HCEC 1CT (cell line): ENCODE measurements around the gene ITGBL1.

Experiments used
- DNase-seq: peaks from one replicate; pipeline ENCODE4 v3.0.0-alpha.2; 2017

ITGBL1 gene

GRCh38 chr13:101706651-101707050 is 254.2 kb downstream of the ITGBL1 start:
- peak; percentile 83 for DNase-seq

GRCh38 chr13:101707659-101708058 is 255.2 kb downstream of the ITGBL1 start:
- DNase-seq, result no peak

- no peak for DNase-seq
These were observed 255.6 kb downstream of the ITGBL1 start for GRCh38 chr13:101708115-101708514.

DNA sequence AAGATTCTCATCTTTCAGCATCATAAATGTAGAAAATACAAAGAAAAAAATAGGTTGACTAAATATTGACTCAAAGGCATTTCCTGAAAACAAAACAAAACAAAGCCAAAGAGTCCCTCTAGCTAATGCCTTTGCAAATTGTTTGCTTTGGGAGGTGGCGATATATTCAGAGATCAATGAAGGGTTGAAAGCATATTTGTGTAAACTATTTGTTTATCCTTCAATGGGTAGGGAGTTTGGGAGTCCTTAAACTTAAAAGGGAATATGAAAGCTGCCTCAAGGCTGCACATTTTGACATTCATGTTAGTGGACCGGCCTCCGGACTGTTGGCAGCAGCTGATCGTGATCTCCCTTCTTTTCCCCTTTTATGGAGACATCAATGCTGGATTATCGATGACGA is 257.5 kb downstream of the ITGBL1 start:
- no peak for DNase-seq

DNA sequence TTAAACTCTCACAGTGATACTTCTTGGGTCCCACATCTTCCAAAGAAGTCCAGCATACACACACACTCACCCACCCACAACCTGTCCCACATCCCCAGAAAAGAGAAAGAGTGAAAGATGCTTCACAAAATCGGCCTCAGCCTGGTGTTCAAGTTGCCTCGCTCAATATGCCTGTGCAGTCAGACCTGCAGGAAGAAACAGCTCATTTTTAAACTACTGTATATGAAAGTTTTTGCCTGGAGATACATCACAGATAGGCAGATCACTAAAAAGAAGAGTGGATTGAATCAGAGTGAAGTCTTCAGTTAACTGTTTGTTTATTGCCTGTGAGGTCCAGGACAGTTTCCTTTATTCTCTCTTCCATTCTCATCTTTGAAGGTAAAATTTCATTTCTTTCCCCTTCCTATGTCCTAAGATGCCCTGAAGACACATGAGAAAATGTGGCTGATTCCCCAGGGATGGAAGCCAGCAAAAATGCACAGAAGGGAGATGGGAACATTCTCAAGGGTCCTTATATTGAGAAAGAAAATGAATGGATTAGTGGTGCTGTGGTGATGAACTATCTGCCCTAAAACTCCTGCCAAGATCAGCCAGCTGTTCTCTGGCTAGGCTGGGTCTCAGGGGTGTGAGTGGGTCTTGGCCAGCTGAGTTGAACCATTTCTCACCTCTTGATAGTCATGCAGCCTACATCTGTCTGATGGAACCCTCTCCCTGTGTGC is 259.0 kb downstream of the ITGBL1 start:
- DNase-seq, result no peak

DNA sequence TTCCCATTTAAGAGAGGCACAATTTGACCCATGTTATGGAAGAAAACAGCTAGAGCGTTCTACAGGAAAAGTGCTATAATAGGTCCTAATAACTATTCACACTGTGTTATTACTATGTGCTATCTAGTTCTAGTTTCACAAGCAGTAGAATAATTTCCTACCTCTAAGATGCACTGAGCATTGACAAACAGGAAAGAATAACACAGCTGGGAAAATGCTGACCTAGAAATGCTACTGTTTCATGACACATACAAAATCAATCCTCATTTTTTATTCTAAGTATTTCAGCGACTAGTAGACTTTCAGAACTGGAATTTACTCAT is 259.5 kb downstream of the ITGBL1 start:
- no peak for DNase-seq

DNA sequence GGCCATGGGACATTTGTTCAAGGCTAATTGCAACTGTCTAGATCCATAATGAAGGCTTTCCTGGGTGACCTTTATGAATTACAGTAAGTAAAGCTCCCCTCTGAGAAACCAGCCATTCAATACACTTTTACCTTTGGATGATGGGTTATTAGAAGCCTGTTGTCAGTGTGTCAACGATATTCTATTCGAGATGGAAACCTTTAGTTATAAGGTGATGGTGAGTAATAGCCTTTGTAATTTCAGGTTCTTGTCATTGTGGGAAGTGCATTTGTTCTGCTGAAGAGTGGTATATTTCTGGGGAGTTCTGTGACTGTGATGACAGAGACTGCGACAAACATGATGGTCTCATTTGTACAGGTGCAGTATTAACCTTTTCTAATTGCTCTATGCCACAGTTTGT is 261.7 kb downstream of the ITGBL1 start:
- DNase-seq, result no peak

GRCh38 chr13:101717353-101717752 is 264.9 kb downstream of the ITGBL1 start:
- DNase-seq, result no peak

GRCh38 chr13:101718496-101718895 is 266.0 kb downstream of the ITGBL1 start:
- no peak for DNase-seq

GRCh38 chr13:101726681-101727080 is 274.2 kb downstream of the ITGBL1 start:
- DNase-seq, result no peak

GRCh38 chr13:101727118-101727517 is 274.6 kb downstream of the ITGBL1 start:
- DNase-seq, result no peak

DNA sequence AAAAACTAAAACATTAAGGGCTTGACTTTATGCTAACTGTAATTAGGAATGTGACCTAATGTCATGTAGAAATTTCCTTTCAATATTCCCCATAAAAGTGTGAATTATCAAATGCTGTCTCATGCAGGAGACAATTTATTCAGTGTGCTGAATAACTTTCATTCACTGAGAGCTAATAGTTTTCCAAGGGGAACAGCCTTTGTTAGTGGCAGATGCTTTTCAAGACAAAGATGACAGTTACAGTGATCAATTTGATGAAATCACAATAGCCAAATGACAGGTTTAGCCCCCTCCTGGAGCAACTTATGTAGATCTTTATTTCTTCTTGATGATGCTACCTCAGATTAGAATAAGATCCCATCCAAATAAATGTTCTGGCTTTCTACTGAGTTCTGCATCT is 275.5 kb downstream of the ITGBL1 start:
- no peak for DNase-seq

DNA sequence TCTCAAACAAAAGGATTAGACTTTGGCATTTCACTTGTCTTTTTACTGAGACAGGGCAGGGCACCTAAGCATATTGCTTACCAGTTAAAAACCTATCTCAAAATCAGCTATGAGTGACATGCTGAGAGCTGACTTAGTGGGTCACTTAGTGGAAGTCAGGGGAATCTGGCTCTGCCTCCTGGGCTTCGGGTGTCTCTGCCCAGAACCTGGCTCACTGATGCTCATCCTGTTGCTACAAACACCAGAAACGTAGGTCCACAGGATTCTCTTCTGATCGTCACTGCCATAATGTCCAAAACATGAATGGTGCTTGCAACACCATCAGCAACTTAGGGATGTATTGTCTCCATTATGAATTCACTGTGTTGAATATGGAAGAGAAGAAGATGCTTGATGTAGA is 276.1 kb downstream of the ITGBL1 start:
- DNase-seq, result no peak

DNA sequence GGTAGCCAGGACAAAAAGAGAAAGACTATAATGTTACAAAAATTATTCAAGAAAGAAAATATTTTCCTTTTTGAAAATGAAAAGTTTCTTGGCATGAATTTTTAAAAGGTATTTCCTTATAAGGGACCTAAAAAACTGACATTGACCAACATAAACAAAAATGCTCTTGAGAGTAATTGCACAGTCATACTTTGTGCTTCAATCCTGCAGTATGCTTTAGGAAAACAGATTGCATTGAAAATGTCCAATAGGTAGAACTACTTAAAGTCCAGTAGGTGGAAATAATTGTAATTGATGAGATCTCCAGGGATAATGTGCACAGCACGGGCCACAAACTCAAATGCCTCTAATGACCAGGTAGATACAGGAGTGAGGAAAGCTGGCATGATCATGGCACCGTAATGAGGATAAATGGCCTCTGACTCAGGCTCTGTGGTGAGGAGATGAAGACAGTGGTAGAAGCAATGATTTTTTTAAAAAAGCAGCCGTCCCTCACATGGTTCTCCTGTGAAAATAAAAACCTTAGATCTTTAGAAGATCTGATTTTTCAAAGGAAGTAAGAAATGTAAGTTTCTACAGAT is 278.0 kb downstream of the ITGBL1 start:
- no peak for DNase-seq

GRCh38 chr13:101736566-101736965 is 284.1 kb downstream of the ITGBL1 start:
- no peak for DNase-seq

- no peak for DNase-seq
These were observed 285.9 kb downstream of the ITGBL1 start for GRCh38 chr13:101738336-101738735.

DNA sequence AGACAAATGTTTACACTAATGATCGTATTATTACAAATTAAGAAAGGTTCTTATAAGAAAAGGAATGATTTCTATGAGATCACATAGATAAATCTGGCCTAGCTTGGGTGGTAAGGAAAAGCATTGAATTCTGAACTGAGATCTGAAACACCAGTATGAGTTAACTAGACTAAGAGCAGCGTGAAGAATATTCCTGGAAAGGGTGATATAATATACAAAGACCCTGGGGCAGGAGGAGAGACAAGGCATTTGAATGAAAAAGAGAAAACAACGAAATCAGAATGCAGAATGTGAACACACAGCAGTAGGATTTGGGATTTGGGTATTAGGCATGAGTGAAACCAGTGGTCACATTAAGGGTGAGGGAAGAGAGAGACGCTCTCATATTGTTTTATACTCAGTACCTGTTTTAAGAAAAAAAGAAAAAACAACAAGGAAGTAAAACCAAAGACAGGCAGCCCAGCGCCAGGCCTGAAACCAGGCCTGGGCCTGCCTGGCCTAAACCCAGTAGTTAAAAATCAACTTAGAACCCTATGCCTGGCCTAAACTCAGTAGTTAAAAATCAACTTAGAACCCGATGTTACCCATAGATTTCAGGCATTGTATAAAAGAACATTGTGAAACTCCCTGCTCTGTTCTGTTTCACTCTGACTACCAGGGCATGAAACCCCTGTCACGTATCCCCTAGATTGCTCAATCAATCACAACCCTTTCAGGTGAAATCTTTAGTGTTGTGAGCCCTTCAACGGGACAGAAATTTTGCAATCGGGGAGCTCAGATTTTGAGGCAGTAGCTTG is 287.1 kb downstream of the ITGBL1 start:
- DNase-seq, result no peak

GRCh38 chr13:101746513-101746912 is 294.0 kb downstream of the ITGBL1 start:
- DNase-seq, result no peak

DNA sequence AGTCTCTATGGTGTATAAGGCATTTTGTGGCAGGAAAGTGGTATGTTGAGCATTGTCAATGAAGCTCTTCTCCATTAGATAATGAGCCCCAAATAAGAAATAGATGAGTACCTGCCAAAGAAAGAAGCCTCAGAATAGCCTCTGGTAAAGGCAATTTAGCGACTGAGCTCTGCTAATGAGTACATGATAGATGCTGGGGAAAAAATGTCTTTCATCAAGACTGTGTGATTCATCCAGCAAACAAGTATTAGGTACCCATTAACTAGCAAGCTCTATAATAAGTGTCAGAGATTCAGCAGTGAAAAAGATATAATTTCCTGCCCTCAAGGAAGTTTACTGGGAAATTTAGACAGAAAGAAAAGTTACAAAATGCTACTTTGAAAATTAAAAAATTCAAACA is 294.6 kb downstream of the ITGBL1 start:
- DNase-seq, result no peak

GRCh38 chr13:101749584-101749983 is 297.1 kb downstream of the ITGBL1 start:
- no peak for DNase-seq

- DNase-seq, result peak; percentile 52
These were observed 299.0 kb downstream of the ITGBL1 start for GRCh38 chr13:101751488-101751887.

DNA sequence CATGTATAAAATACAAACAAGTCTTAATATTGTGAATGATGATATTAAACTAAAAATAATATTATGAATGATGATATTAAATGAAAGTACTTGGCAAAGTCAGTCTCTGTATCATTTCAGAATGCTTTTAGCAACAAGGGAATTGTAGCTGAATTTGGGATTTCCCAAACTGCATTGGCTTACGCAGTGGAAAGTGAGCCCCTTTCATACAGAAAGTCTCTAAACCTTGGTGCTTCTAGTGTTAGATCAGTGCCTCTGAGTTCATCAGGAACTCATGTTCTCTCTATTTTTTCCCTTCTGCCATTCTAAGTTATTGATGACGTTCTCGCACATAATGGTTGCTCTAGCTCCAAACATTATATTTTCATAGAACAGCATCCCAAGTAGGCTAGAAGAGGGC is 300.0 kb downstream of the ITGBL1 start:
- no peak for DNase-seq

- no peak for DNase-seq
These were observed 302.9 kb downstream of the ITGBL1 start for GRCh38 chr13:101755228-101755887.
